ENCODE measurements around the gene ARMH3. TPM values are rescaled to one million over a fixed set of nuclear protein-coding genes. Genes with fewer than 3 reads are reported as not detected.
"Not testable (repeated sequence)": the region's sequence is repeated elsewhere in the genome, so short reads cannot be mapped to it uniquely, and the experiment has no call there.

The ARMH3 gene
- polyA plus RNA-seq, 1 donor: 13.4 TPM

- no peak for DNase-seq (ENCODE audit: low read depth)
These were observed 62.8 kb downstream of the ARMH3 start for GRCh38 chr10:101993221-101993620.

- DNase-seq (ENCODE audit: low read depth): no peak
These were observed 68.8 kb downstream of the ARMH3 start for GRCh38 chr10:101987136-101987535.

GRCh38 chr10:101986624-101986971 is 69.4 kb downstream of the ARMH3 start:
- no peak for DNase-seq (ENCODE audit: low read depth)

GRCh38 chr10:101980677-101981076 is 75.3 kb downstream of the ARMH3 start:
- DNase-seq (ENCODE audit: low read depth): not testable (repeated sequence)

- DNase-seq (ENCODE audit: low read depth): no peak
These were observed 81.6 kb downstream of the ARMH3 start for GRCh38 chr10:101974091-101974971.

- no peak for DNase-seq (ENCODE audit: low read depth)
These were observed 83.2 kb downstream of the ARMH3 start for GRCh38 chr10:101972761-101973160.

GRCh38 chr10:101969412-101969922 is 86.5 kb downstream of the ARMH3 start:
- DNase-seq (ENCODE audit: low read depth): no peak

- no peak for DNase-seq (ENCODE audit: low read depth)
These were observed 87.0 kb downstream of the ARMH3 start for GRCh38 chr10:101968940-101969321.

GRCh38 chr10:101968286-101968939 is 87.6 kb downstream of the ARMH3 start:
- no peak for DNase-seq (ENCODE audit: low read depth)

GRCh38 chr10:101967713-101968112 is 88.3 kb downstream of the ARMH3 start:
- DNase-seq (ENCODE audit: low read depth): no peak

GRCh38 chr10:101967119-101967518 is 88.9 kb downstream of the ARMH3 start:
- DNase-seq (ENCODE audit: low read depth): no peak

GRCh38 chr10:101965075-101965765 is 90.8 kb downstream of the ARMH3 start:
- no peak for DNase-seq (ENCODE audit: low read depth)

- no peak for DNase-seq (ENCODE audit: low read depth)
These were observed 94.1 kb downstream of the ARMH3 start for GRCh38 chr10:101961591-101962498.

- no peak for DNase-seq (ENCODE audit: low read depth)
These were observed 95.0 kb downstream of the ARMH3 start for GRCh38 chr10:101960879-101961395.

GRCh38 chr10:101959346-101959916 is 96.5 kb downstream of the ARMH3 start:
- no peak for DNase-seq (ENCODE audit: low read depth)

GRCh38 chr10:101958691-101959090 is 97.3 kb downstream of the ARMH3 start:
- DNase-seq (ENCODE audit: low read depth): no peak

- DNase-seq (ENCODE audit: low read depth): no peak
These were observed 99.1 kb downstream of the ARMH3 start for GRCh38 chr10:101956898-101957297.

- DNase-seq (ENCODE audit: low read depth): no peak
These were observed 99.9 kb downstream of the ARMH3 start for GRCh38 chr10:101956117-101956516.

- no peak for DNase-seq (ENCODE audit: low read depth)
These were observed 103.8 kb downstream of the ARMH3 start for GRCh38 chr10:101952191-101952590.

GRCh38 chr10:101950213-101950612 is 105.8 kb downstream of the ARMH3 start:
- DNase-seq (ENCODE audit: low read depth): no peak

GRCh38 chr10:101941871-101942270 is 114.1 kb downstream of the ARMH3 start:
- DNase-seq (ENCODE audit: low read depth): no peak

All from forelimb muscle (tissue), 1 donor.